Activated T-helper 17 cell treated with anti-CD3 and anti-CD28 coated beads, Interleukin-2, amount 50 U/mL, for 72 hours (primary cell): ENCODE measurements around the gene RAB27B. TPM values are rescaled to one million over a fixed set of nuclear protein-coding genes. Genes with fewer than 3 reads are reported as not detected.

Source experiments
- ATAC-seq: fragments of 150-1000 bp; cut with Tn5 transposase; replicated peaks from 2 replicates; pipeline ENCODE4 v1.10.0; 2021; ENCODE audit warnings: mild to moderate bottlenecking, moderate library complexity
- H3K27ac Mint-ChIP-seq: one replicate; pipeline ENCODE4 v1.8.0; 2022; ENCODE audit warnings: mixed read lengths
- H3K27me3 Mint-ChIP-seq: one replicate; pipeline ENCODE4 v1.8.0; 2022; ENCODE audit warnings: mixed read lengths
- H3K36me3 Mint-ChIP-seq: one replicate; pipeline ENCODE4 v1.8.0; 2022; ENCODE audit warnings: low read depth, mild to moderate bottlenecking, mixed read lengths
- H3K4me1 Mint-ChIP-seq: one replicate; pipeline ENCODE4 v1.8.0; 2022; ENCODE audit warnings: mixed read lengths
- H3K4me3 Mint-ChIP-seq: one replicate; pipeline ENCODE4 v1.8.0; 2022; ENCODE audit warnings: mild to moderate bottlenecking, mixed read lengths
- H3K9me3 Mint-ChIP-seq: one replicate; pipeline ENCODE4 v1.8.0; 2022; ENCODE audit warnings: mixed read lengths
- total RNA-seq, 2 donors: library from RNA; stranded (reverse); gene quantifications; one replicate each; pipeline ENCODE4 v1.2.3, GENCODE V29; 2022

The RAB27B gene
- total RNA-seq, 2 donors from 2014 or later, result 0.28 to 0.50 TPM

GRCh38 chr18:54871231-54871630 lies 43.0 kb downstream of the RAB27B start:
- H3K27me3 Mint-ChIP-seq, result no peaks in the 10 kb centered on the region
- no peaks in the 10 kb centered on the region for H3K4me1 Mint-ChIP-seq
- H3K9me3 Mint-ChIP-seq, result no peaks in the 10 kb centered on the region
- H3K36me3 Mint-ChIP-seq, result no peaks in the 10 kb centered on the region
- no peak for ATAC-seq
- H3K4me3 Mint-ChIP-seq, result no peak overlapping the region
- no peak overlapping the region for H3K27ac Mint-ChIP-seq

- no peaks in the 10 kb centered on the region for H3K27me3 Mint-ChIP-seq
- no peak for ATAC-seq
- H3K4me1 Mint-ChIP-seq, result no peaks in the 10 kb centered on the region
- no peaks in the 10 kb centered on the region for H3K36me3 Mint-ChIP-seq
- H3K4me3 Mint-ChIP-seq, result no peak overlapping the region
- no peak overlapping the region for H3K27ac Mint-ChIP-seq
- H3K9me3 Mint-ChIP-seq, result no peaks in the 10 kb centered on the region
These were observed 44.4 kb downstream of the RAB27B start for GRCh38 chr18:54872681-54873080.

GRCh38 chr18:54873884-54874255 lies 45.6 kb downstream of the RAB27B start:
- H3K27me3 Mint-ChIP-seq, result no peaks in the 10 kb centered on the region
- no peaks in the 10 kb centered on the region for H3K36me3 Mint-ChIP-seq
- H3K9me3 Mint-ChIP-seq, result no peaks in the 10 kb centered on the region
- H3K4me1 Mint-ChIP-seq, result no peaks in the 10 kb centered on the region
- no peak for ATAC-seq
- H3K4me3 Mint-ChIP-seq, result no peak overlapping the region
- no peak overlapping the region for H3K27ac Mint-ChIP-seq

GRCh38 chr18:54875063-54875462 lies 46.8 kb downstream of the RAB27B start:
- no peak for ATAC-seq
- no peaks in the 10 kb centered on the region for H3K9me3 Mint-ChIP-seq
- H3K4me3 Mint-ChIP-seq, result no peak overlapping the region
- H3K4me1 Mint-ChIP-seq, result no peaks in the 10 kb centered on the region
- no peaks in the 10 kb centered on the region for H3K27me3 Mint-ChIP-seq
- H3K36me3 Mint-ChIP-seq, result peaks cover 5% of the 10 kb centered on the region
- H3K27ac Mint-ChIP-seq, result no peak overlapping the region

- Mint-ChIP-seq H3K9me3 (no peaks in the 10 kb centered on the region), H3K27me3 (no peaks in the 10 kb centered on the region), H3K36me3 (peaks cover 6% of the 10 kb centered on the region), H3K27ac (no peak overlapping the region), H3K4me3 (no peak overlapping the region), H3K4me1 (no peaks in the 10 kb centered on the region)
- no peak for ATAC-seq
These were observed 48.8 kb downstream of the RAB27B start for GRCh38 chr18:54877076-54877475.

- Mint-ChIP-seq H3K4me1 (no peaks in the 10 kb centered on the region), H3K4me3 (no peak overlapping the region), H3K36me3 (peaks cover 6% of the 10 kb centered on the region), H3K9me3 (no peaks in the 10 kb centered on the region), H3K27ac (no peak overlapping the region), H3K27me3 (no peaks in the 10 kb centered on the region)
- ATAC-seq, result no peak
These were observed 49.9 kb downstream of the RAB27B start for GRCh38 chr18:54878159-54878622.

- Mint-ChIP-seq H3K27me3 (no peaks in the 10 kb centered on the region), H3K27ac (no peak overlapping the region), H3K36me3 (peaks cover 6% of the 10 kb centered on the region), H3K4me1 (no peaks in the 10 kb centered on the region), H3K9me3 (no peaks in the 10 kb centered on the region), H3K4me3 (no peak overlapping the region)
- ATAC-seq, result no peak
These were observed 50.5 kb downstream of the RAB27B start for GRCh38 chr18:54878659-54879358.

- no peak for ATAC-seq
- Mint-ChIP-seq H3K4me1 (no peaks in the 10 kb centered on the region), H3K36me3 (peaks cover 6% of the 10 kb centered on the region), H3K9me3 (no peaks in the 10 kb centered on the region), H3K27me3 (no peaks in the 10 kb centered on the region), H3K4me3 (no peak overlapping the region), H3K27ac (no peak overlapping the region)
These were observed 51.4 kb downstream of the RAB27B start for GRCh38 chr18:54879691-54880090.

GRCh38 chr18:54880395-54881105 lies 52.3 kb downstream of the RAB27B start:
- no peaks in the 10 kb centered on the region for H3K4me1 Mint-ChIP-seq
- ATAC-seq, result no peak
- H3K4me3 Mint-ChIP-seq, result no peak overlapping the region
- H3K27ac Mint-ChIP-seq, result no peak overlapping the region
- H3K9me3 Mint-ChIP-seq, result no peaks in the 10 kb centered on the region
- H3K27me3 Mint-ChIP-seq, result no peaks in the 10 kb centered on the region
- peaks cover 6% of the 10 kb centered on the region for H3K36me3 Mint-ChIP-seq

GRCh38 chr18:54881229-54881768 lies 53.0 kb downstream of the RAB27B start:
- no peak overlapping the region for H3K4me3 Mint-ChIP-seq
- peaks cover 6% of the 10 kb centered on the region for H3K36me3 Mint-ChIP-seq
- no peak for ATAC-seq
- H3K27me3 Mint-ChIP-seq, result no peaks in the 10 kb centered on the region
- no peaks in the 10 kb centered on the region for H3K9me3 Mint-ChIP-seq
- no peak overlapping the region for H3K27ac Mint-ChIP-seq
- H3K4me1 Mint-ChIP-seq, result no peaks in the 10 kb centered on the region

GRCh38 chr18:54882318-54882717 lies 54.0 kb downstream of the RAB27B start:
- Mint-ChIP-seq H3K4me3 (no peak overlapping the region), H3K36me3 (peaks cover 6% of the 10 kb centered on the region), H3K4me1 (no peaks in the 10 kb centered on the region), H3K27ac (no peak overlapping the region), H3K9me3 (no peaks in the 10 kb centered on the region), H3K27me3 (no peaks in the 10 kb centered on the region)
- no peak for ATAC-seq

- no peak overlapping the region for H3K27ac Mint-ChIP-seq
- no peak overlapping the region for H3K4me3 Mint-ChIP-seq
- H3K4me1 Mint-ChIP-seq, result no peaks in the 10 kb centered on the region
- no peaks in the 10 kb centered on the region for H3K27me3 Mint-ChIP-seq
- H3K9me3 Mint-ChIP-seq, result no peaks in the 10 kb centered on the region
- no peak for ATAC-seq
- peaks cover 10% of the 10 kb centered on the region for H3K36me3 Mint-ChIP-seq
These were observed 55.7 kb downstream of the RAB27B start for GRCh38 chr18:54883816-54884604.

GRCh38 chr18:54888378-54888777 lies 60.1 kb downstream of the RAB27B start:
- H3K27me3 Mint-ChIP-seq, result no peaks in the 10 kb centered on the region
- peaks cover 7% of the 10 kb centered on the region for H3K36me3 Mint-ChIP-seq
- H3K4me3 Mint-ChIP-seq, result no peak overlapping the region
- ATAC-seq, result no peak
- H3K4me1 Mint-ChIP-seq, result no peaks in the 10 kb centered on the region
- H3K27ac Mint-ChIP-seq, result no peak overlapping the region
- no peaks in the 10 kb centered on the region for H3K9me3 Mint-ChIP-seq

GRCh38 chr18:54888933-54889332 lies 60.7 kb downstream of the RAB27B start:
- Mint-ChIP-seq H3K36me3 (peaks cover 7% of the 10 kb centered on the region), H3K27me3 (no peaks in the 10 kb centered on the region), H3K4me3 (no peak overlapping the region), H3K27ac (no peak overlapping the region), H3K4me1 (no peaks in the 10 kb centered on the region), H3K9me3 (no peaks in the 10 kb centered on the region)
- ATAC-seq, result no peak
